ENCODE results near the gene GPM6B.

- TF ChIP-seq CTCF (conservative IDR thresholded peaks at IDR 0.05; ENCODE audit: low read length): no peak
- TF ChIP-seq EZH2phosphoT487 (IDR thresholded peaks at IDR 0.05; ENCODE audit: borderline replicate concordance, low read depth, low read length): no peak
Measured at GRCh38 chrX:13798184-13798583, 18.7 kb downstream of the GPM6B start.
